Smooth muscle cell of the pulmonary artery (primary cell): ENCODE measurements around the gene PXDN. TPM values are rescaled to one million over a fixed set of nuclear protein-coding genes. Genes with fewer than 3 reads are reported as not detected.

Source experiments
- total RNA-seq: library from RNA; depleted of rRNA; stranded (reverse); fragments of >200 nt; gene quantifications from 2 replicates; pipeline ENCODE4 v1.2.3, GENCODE V29; 2014

PXDN gene, protein sequence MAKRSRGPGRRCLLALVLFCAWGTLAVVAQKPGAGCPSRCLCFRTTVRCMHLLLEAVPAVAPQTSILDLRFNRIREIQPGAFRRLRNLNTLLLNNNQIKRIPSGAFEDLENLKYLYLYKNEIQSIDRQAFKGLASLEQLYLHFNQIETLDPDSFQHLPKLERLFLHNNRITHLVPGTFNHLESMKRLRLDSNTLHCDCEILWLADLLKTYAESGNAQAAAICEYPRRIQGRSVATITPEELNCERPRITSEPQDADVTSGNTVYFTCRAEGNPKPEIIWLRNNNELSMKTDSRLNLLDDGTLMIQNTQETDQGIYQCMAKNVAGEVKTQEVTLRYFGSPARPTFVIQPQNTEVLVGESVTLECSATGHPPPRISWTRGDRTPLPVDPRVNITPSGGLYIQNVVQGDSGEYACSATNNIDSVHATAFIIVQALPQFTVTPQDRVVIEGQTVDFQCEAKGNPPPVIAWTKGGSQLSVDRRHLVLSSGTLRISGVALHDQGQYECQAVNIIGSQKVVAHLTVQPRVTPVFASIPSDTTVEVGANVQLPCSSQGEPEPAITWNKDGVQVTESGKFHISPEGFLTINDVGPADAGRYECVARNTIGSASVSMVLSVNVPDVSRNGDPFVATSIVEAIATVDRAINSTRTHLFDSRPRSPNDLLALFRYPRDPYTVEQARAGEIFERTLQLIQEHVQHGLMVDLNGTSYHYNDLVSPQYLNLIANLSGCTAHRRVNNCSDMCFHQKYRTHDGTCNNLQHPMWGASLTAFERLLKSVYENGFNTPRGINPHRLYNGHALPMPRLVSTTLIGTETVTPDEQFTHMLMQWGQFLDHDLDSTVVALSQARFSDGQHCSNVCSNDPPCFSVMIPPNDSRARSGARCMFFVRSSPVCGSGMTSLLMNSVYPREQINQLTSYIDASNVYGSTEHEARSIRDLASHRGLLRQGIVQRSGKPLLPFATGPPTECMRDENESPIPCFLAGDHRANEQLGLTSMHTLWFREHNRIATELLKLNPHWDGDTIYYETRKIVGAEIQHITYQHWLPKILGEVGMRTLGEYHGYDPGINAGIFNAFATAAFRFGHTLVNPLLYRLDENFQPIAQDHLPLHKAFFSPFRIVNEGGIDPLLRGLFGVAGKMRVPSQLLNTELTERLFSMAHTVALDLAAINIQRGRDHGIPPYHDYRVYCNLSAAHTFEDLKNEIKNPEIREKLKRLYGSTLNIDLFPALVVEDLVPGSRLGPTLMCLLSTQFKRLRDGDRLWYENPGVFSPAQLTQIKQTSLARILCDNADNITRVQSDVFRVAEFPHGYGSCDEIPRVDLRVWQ (N-terminal part only)
- 430 and 450 TPM in 2 replicates for total RNA-seq

DNA sequence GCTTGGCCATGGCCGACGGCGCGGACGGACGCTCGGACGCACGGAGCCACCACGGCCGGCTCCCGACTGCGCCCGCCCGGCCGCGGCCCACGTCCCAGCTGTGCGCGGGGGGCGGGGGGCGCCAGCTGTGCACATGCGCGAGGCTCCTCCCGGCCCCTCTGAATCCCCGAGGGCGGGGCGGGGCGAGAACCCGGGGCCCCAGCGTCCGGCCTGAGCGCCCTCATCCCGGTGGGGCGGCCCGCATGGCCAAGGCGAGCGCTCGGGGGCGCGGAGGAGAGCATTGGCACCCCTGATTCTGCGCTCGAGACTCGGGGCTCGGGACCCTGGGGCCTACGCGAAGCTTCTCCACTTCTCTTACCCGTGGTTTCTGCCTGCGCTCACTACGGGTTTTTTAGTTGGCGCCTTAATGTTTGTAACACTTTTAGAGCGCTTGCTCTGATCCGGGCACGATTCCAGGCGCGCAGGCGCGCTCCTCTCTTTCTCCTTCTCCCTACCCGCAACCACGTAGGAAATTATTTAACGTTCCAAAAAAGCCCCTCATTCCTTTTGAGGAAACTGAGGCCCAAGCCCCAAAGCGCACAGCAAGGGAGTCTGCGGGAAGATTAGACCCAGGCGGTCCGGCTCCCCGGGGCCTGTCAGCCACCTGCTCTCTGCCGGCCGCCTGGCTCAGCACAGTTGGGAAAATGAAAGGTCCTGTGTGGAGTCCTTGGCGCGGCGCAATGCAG is at the start of gene PXDN:
TSS of gene PXDN (minus strand) at position 70 of the 725 bp plus-strand sequence. CDS start at position 10, 60 bp downstream.

